Kidney epithelial cell (primary cell): ENCODE data around the gene PTK7. TPM values are rescaled to one million over a fixed set of nuclear protein-coding genes. Genes with fewer than 3 reads are reported as not detected.

ENCODE experiments used
- DNase-seq: peaks from one replicate; pipeline ENCODE4 v3.0.0-alpha.2; 2010; ENCODE audit warnings: low read depth
- H3K27me3 ChIP-seq: 2 replicates; pipeline ENCODE4 v1.6.0; 2011; ENCODE audit warnings: low read length; ENCODE audit not compliant: control insufficient read depth, insufficient read depth
- H3K36me3 ChIP-seq: 2 replicates; pipeline ENCODE4 v1.5.1; 2011; ENCODE audit warnings: low read length; ENCODE audit not compliant: control insufficient read depth, insufficient read depth
- H3K4me3 ChIP-seq: 2 replicates; pipeline ENCODE4 v1.5.1; 2011; ENCODE audit warnings: low read depth, mild to moderate bottlenecking, control low read depth, low read length
- total RNA-seq: library from RNA; depleted of rRNA; stranded (reverse); fragments of >200 nt; gene quantifications from 2 replicates; pipeline ENCODE4 v1.2.3, GENCODE V29; 2015
- TF ChIP-seq, protein P1 (sequence below): IDR thresholded peaks from 2 replicates; pipeline ENCODE4 v1.5.1; 2011; ENCODE audit warnings: mild to moderate bottlenecking, moderate library complexity, low read length, control low read depth, inconsistent platforms; ENCODE audit not compliant: insufficient read depth, poor library complexity, severe bottlenecking

Gene PTK7
- total RNA-seq, 1 donor from 2014 or later: 169 TPM

DNA sequence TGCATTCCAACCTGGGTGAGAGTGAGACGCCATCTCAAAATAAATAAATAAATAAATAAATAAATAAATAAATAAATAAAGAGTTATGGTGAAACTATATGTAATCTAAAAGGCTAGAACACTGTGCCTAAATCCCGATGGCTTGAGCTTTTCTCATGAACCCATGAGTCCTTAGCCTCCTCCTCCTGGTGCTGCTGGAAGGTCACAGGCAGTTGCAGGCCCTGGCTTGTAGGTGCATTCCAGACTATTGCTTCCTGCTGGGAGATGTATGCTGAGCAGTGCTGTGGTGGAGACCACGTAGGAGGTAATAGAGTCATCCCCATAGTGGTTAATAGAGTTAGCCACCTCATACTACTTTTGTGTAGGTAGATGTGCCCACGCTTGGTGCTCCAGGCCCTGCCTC lies 12.5 kb downstream of the PTK7 start:
- H3K36me3 ChIP-seq: no peaks in the 10 kb centered on the region

DNA sequence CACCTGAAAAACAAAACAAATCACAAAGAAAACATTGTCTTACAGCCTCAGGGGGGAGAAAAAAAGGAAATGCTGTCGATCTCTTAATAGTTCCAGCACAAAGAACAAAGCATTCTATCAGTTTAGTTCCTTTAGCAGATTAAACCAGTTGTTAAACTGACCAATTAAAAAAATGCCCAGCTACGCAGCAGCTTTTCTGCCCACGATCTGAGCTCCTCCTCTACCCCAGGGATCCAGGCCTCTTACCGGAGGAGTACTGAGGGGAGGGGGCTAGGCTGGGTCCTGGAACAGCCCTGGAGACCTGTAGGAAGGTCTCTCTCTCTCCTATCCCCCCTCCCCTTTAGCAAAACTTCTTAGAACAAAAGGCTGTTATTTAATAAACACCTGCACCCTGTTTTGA lies 13.4 kb downstream of the PTK7 start:
- DNase-seq: no peak
- no peaks in the 10 kb centered on the region for H3K27me3 ChIP-seq
- no peak overlapping the region for H3K4me3 ChIP-seq
- H3K36me3 ChIP-seq: no peaks in the 10 kb centered on the region
- TF ChIP-seq, protein P1, sequence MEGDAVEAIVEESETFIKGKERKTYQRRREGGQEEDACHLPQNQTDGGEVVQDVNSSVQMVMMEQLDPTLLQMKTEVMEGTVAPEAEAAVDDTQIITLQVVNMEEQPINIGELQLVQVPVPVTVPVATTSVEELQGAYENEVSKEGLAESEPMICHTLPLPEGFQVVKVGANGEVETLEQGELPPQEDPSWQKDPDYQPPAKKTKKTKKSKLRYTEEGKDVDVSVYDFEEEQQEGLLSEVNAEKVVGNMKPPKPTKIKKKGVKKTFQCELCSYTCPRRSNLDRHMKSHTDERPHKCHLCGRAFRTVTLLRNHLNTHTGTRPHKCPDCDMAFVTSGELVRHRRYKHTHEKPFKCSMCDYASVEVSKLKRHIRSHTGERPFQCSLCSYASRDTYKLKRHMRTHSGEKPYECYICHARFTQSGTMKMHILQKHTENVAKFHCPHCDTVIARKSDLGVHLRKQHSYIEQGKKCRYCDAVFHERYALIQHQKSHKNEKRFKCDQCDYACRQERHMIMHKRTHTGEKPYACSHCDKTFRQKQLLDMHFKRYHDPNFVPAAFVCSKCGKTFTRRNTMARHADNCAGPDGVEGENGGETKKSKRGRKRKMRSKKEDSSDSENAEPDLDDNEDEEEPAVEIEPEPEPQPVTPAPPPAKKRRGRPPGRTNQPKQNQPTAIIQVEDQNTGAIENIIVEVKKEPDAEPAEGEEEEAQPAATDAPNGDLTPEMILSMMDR: no peak

More for the DNA sequence above, 12.5 kb downstream of the PTK7 start:
- Histone ChIP-seq H3K4me3 (no peak overlapping the region), H3K27me3 (no peaks in the 10 kb centered on the region)
- DNase-seq: no peak
- TF ChIP-seq, protein P1: no peak

DNA sequence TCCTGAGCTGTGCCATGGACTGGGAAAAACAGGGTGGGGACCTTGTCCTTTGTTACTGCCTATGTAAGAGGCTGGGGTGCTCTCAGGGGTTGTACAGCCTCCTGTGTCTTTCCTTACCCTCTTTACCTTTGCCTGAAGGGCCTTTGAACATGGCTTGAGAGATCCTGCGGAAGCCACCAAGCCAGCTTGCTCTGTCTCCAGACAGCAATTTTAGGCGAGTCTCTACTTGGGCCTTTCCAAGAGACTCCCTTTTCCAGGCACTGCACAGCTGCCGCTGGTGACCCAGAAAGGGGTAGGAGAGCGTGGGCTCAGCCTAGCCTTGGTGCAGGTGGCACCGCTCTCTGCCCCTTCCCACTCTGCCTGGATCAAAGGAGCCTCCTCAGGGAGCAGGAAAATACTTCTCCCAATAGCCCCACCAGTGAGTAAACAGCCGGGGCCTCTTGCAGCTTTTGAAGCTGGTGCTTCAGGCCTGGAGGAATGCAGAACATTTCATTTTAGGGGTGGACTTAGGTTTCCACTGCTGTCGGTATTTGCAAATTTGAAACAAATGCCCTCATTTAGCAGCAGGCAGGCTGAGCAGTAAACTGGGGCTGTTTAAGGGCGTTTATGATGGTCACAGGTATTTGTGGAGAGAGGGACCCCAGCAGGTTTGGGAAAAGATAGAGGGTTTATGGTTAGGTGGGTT lies 13.9 kb downstream of the PTK7 start:
- no peak overlapping the region for H3K4me3 ChIP-seq
- H3K27me3 ChIP-seq: no peaks in the 10 kb centered on the region
- H3K36me3 ChIP-seq: no peaks in the 10 kb centered on the region
- TF ChIP-seq, protein P1: no peak
- no peak for DNase-seq

DNA sequence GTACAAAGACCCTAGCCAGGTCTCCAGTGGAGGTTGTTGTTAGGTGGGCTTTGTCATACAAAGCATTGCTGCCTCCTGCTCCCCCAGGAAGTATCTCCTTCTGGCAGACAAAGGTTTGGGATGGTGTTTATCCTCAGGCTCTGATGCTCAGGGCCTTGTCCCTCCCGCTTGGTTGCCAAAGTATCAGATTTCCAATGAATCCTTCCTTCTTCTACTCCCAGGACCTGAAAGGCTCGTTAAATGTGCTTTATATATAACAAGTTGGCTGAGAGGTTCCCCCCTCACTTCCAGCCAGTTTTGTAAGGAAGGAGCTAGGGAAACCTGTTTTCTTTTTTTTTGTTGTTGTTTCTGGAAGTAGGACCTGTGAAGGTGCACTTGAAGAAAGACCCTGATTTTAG lies 14.4 kb downstream of the PTK7 start:
- TF ChIP-seq, protein P1: no peak
- no peak for DNase-seq
- H3K4me3 ChIP-seq: no peak overlapping the region

DNA sequence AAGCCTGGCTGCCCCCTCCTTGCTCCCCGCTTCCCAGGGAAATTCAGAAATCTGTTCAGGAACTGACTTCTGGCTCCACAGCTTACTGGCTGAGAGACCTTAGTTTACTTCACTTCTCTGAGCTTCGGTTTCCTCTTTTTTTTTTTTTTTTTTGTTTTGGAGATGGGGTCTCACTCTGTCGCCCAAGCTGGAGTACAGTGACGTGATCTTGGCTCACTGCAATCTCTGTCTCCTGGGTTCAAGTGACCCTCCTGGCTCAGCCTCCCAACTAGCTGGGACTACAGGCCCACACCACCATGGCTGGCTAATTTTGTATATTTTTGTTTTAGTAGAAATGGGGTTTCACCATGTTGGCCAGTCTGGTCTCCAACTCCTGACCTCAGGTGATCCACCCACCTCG lies 14.9 kb downstream of the PTK7 start:
- Histone ChIP-seq H3K27me3 (no peaks in the 10 kb centered on the region), H3K36me3 (no peaks in the 10 kb centered on the region), H3K4me3 (no peak overlapping the region)
- no peak for DNase-seq
- TF ChIP-seq, protein P1: no peak

More for the DNA sequence above, 14.4 kb downstream of the PTK7 start:
- Histone ChIP-seq H3K27me3 (no peaks in the 10 kb centered on the region), H3K36me3 (no peaks in the 10 kb centered on the region)

DNA sequence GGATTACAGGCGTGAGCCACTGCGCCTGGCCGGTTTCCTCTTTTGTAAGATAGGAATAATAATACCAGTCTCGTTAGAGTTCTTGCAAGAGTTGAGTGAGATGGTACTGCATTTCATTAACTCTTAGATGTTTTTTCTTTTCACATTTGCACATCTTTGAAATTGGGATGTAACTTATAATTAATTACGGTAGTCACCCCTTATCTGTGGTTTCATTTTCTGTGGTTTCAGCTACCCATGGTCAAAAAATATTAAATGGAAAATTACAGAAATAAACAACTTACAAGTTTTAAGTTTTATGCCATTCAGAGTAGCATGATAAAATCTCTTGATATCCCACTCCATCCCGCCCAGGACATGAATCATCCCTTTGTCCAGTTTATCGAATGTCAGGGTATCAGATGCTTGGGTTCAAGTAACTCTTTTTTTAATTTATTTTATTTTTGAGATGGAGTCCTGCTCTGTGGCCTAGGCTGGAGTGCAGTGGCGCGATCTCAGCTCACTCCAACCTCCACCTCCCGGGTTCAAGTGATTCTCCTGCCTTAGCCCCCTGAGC lies 15.4 kb downstream of the PTK7 start:
- H3K27me3 ChIP-seq: no peaks in the 10 kb centered on the region
- H3K36me3 ChIP-seq: no peaks in the 10 kb centered on the region
- no peak overlapping the region for H3K4me3 ChIP-seq
- TF ChIP-seq, protein P1: no peak
- DNase-seq: no peak
